Hepatocyte (in vitro differentiated cells): ENCODE results near the gene ZNF155. TPM values are rescaled to one million over a fixed set of nuclear protein-coding genes. Genes with fewer than 3 reads are reported as not detected.

Source experiments
- DNase-seq: peaks from one replicate; pipeline ENCODE4 v3.0.0-alpha.2; 2016; ENCODE audit warnings: low spot score
- H2AFZ ChIP-seq: fragments of 200-600 bp; sonication (generic); 2 replicates; pipeline ENCODE4 v1.6.0; 2016; ENCODE audit warnings: antibody characterized with exemption, mild to moderate bottlenecking
- H3K27ac ChIP-seq: fragments of 200-600 bp; sonication (generic); 2 replicates; pipeline ENCODE4 v1.5.1; 2016; ENCODE audit warnings: mild to moderate bottlenecking
- H3K27me3 ChIP-seq: fragments of 200-600 bp; sonication (generic); 2 replicates; pipeline ENCODE4 v1.6.1; 2016
- H3K36me3 ChIP-seq: fragments of 200-600 bp; sonication (generic); replicated peaks from 2 replicates; pipeline ENCODE4 v1.5.1; 2016; ENCODE audit warnings: low read depth; ENCODE audit not compliant: insufficient read depth
- H3K4me1 ChIP-seq: fragments of 200-600 bp; sonication (generic); 2 replicates; pipeline ENCODE4 v1.5.1; 2016; ENCODE audit warnings: mild to moderate bottlenecking, moderate library complexity; ENCODE audit not compliant: insufficient read depth
- H3K4me2 ChIP-seq: fragments of 200-600 bp; sonication (generic); 2 replicates; pipeline ENCODE4 v1.6.0; 2016
- H3K4me3 ChIP-seq: fragments of 200-600 bp; sonication (generic); 2 replicates; pipeline ENCODE4 v1.5.1; 2016; ENCODE audit warnings: mild to moderate bottlenecking
- H3K79me2 ChIP-seq: fragments of 200-600 bp; sonication (generic); 2 replicates; pipeline ENCODE4 v1.6.0; 2017; ENCODE audit warnings: mild to moderate bottlenecking
- H3K9me2 ChIP-seq: fragments of 200-600 bp; sonication (generic); replicated peaks from 2 replicates; pipeline ENCODE4 v1.6.0; 2017; ENCODE audit warnings: mild to moderate bottlenecking; ENCODE audit not compliant: insufficient read depth
- H3K9me3 ChIP-seq: fragments of 200-600 bp; sonication (generic); 2 replicates; pipeline ENCODE4 v1.5.1; 2016; ENCODE audit warnings: low read depth, mild to moderate bottlenecking
- H4K20me1 ChIP-seq: fragments of 200-600 bp; sonication (generic); 2 replicates; pipeline ENCODE4 v1.6.0; 2016; ENCODE audit warnings: mild to moderate bottlenecking; ENCODE audit not compliant: insufficient read depth, poor library complexity, severe bottlenecking
- CTCF ChIP-seq: fragments of 200-600 bp; sonication (generic); IDR thresholded peaks from 2 replicates; pipeline ENCODE4 v1.5.1; 2016; ENCODE audit warnings: antibody characterized with exemption, mild to moderate bottlenecking; ENCODE audit not compliant: poor library complexity
- EZH2 ChIP-seq: fragments of 200-600 bp; sonication (generic); IDR thresholded peaks from 2 replicates; pipeline ENCODE4 v1.6.1; 2016; ENCODE audit warnings: antibody characterized with exemption, mild to moderate bottlenecking, borderline replicate concordance
- EZH2phosphoT487 ChIP-seq: fragments of 200-600 bp; sonication (generic); IDR thresholded peaks from one replicate; pipeline ENCODE4 v1.6.1; 2018; ENCODE audit warnings: antibody characterized with exemption, mild to moderate bottlenecking, low read depth, moderate library complexity; ENCODE audit not compliant: unreplicated experiment, severe bottlenecking
- WGBS: methylation state at CpG from one replicate; pipeline ENCODE4 v1.1.6; 2016; ENCODE audit warnings: low lambda C conversion rate; ENCODE audit errors: missing lambda C conversion rate; 5-methylcytosine and 5-hydroxymethylcytosine counted together
- polyA plus RNA-seq: library from polyadenylated mRNA; unstranded; fragments of >200 nt; fragmentation: Nextera tagmentation; extraction: Ambion mirVana; gene quantifications from 2 replicates; pipeline ENCODE4 v1.2.1, GENCODE V29; 2016
- total RNA-seq: library from RNA; depleted of rRNA; stranded (reverse); fragments of >200 nt; gene quantifications from 2 replicates; pipeline ENCODE4 v1.2.3, GENCODE V29; 2014

The ZNF155 gene
- total and polyA plus RNA-seq, 2 experiments from 2014 or later = 3.2 to 7.2 TPM

GRCh38 chr19:44024900-44025216, 40.9 kb downstream of the ZNF155 start:
- peak overlapping the region; percentile 97 for H2AFZ ChIP-seq
- peak overlapping the region; percentile 66 for H3K27ac ChIP-seq
- 45% methylated on average over 4 of the region's 4 CpGs for WGBS
- TF ChIP-seq EZH2phosphoT487 = no peak
- H3K27me3 ChIP-seq = no peaks in the 10 kb centered on the region
- H3K4me2 ChIP-seq = peak overlapping the region; percentile 98
- peaks cover 10% of the 10 kb centered on the region for H3K79me2 ChIP-seq
- peaks cover 2% of the 10 kb centered on the region for H3K9me3 ChIP-seq
- no peaks in the 10 kb centered on the region for H3K36me3 ChIP-seq
- peaks cover 7% of the 10 kb centered on the region for H3K4me1 ChIP-seq
- no peak for DNase-seq
- peak overlapping the region; percentile 25 for H3K4me3 ChIP-seq
- no peaks in the 10 kb centered on the region for H4K20me1 ChIP-seq
- H3K9me2 ChIP-seq = no peaks in the 10 kb centered on the region

- Histone ChIP-seq H3K4me2 (peak within 1 kb of the TSS; percentile 98), H3K79me2 (peaks cover 10% of the 10 kb centered on the region), H3K9me2 (no peaks in the 10 kb centered on the region), H2AFZ (peak within 1 kb of the TSS; percentile 97), H3K27ac (peak within 1 kb of the TSS; percentile 79), H3K27me3 (no peaks in the 10 kb centered on the region), H3K4me3 (peak within 1 kb of the TSS; percentile 90), H3K9me3 (peaks cover 7% of the 10 kb centered on the region), H4K20me1 (no peaks in the 10 kb centered on the region), H3K4me1 (peaks cover 7% of the 10 kb centered on the region), H3K36me3 (no peaks in the 10 kb centered on the region)
- 2% methylated on average over 37 of the region's 37 CpGs for WGBS
- peak; percentile 89 for DNase-seq
- TF ChIP-seq EZH2 (no peak), EZH2phosphoT487 (no peak), CTCF (no peak)
These were observed 41.4 kb downstream of the ZNF155 start, which contains the start of gene ZNF222 for GRCh38 chr19:44025217-44025936. Gene ZNF222, plus strand, starts transcription at chr19:44025379. Its CDS starts 58 bp downstream, at chr19:44025437.

- peaks cover 16% of the 10 kb centered on the region for H3K9me3 ChIP-seq
- DNase-seq = no peak
- TF ChIP-seq EZH2phosphoT487 (no peak), CTCF (no peak), EZH2 (no peak)
- H3K9me2 ChIP-seq = no peaks in the 10 kb centered on the region
- H3K27ac ChIP-seq = no peak overlapping the region
- no peak overlapping the region for H2AFZ ChIP-seq
- H3K4me1 ChIP-seq = peaks cover 7% of the 10 kb centered on the region
- H3K36me3 ChIP-seq = peaks cover 11% of the 10 kb centered on the region
- 96% methylated on average over 6 of the region's 6 CpGs for WGBS
- no peaks in the 10 kb centered on the region for H4K20me1 ChIP-seq
- H3K79me2 ChIP-seq = peaks cover 10% of the 10 kb centered on the region
- no peak overlapping the region for H3K4me3 ChIP-seq
- no peaks in the 10 kb centered on the region for H3K27me3 ChIP-seq
- peak overlapping the region; percentile 98 for H3K4me2 ChIP-seq
These were observed 42.6 kb downstream of the ZNF155 start for GRCh38 chr19:44026622-44027021.

GRCh38 chr19:44032001-44032610, 48.1 kb downstream of the ZNF155 start:
- Histone ChIP-seq H3K27me3 (no peaks in the 10 kb centered on the region), H4K20me1 (no peaks in the 10 kb centered on the region), H3K9me2 (no peaks in the 10 kb centered on the region), H3K36me3 (peaks cover 21% of the 10 kb centered on the region), H3K4me1 (no peaks in the 10 kb centered on the region), H3K9me3 (peaks cover 30% of the 10 kb centered on the region), H3K79me2 (no peaks in the 10 kb centered on the region), H2AFZ (no peak overlapping the region), H3K27ac (no peak overlapping the region), H3K4me3 (no peak overlapping the region), H3K4me2 (no peak overlapping the region)
- DNase-seq = no peak
- 95% methylated on average over 1 of the region's 1 CpG for WGBS
- TF ChIP-seq EZH2phosphoT487 (no peak), EZH2 (no peak), CTCF (no peak)
